AG09309 (cell line): ENCODE data around the gene TSPAN19.

Experiments
- DNase-seq: peaks from one replicate; pipeline ENCODE4 v3.0.0-alpha.2; 2010; ENCODE audit warnings: low read depth
- H3K4me3 ChIP-seq: 2 replicates; pipeline ENCODE4 v1.5.1; 2011; ENCODE audit warnings: mild to moderate bottlenecking, low read depth, low read length, moderate library complexity; ENCODE audit not compliant: control insufficient read depth
- CTCF ChIP-seq: IDR thresholded peaks from 2 replicates; pipeline ENCODE4 v1.5.1; 2011; ENCODE audit warnings: mild to moderate bottlenecking, low read depth, low read length, inconsistent platforms; ENCODE audit not compliant: insufficient read depth, control insufficient read depth; ENCODE audit errors: missing control alignments

Gene TSPAN19

DNA sequence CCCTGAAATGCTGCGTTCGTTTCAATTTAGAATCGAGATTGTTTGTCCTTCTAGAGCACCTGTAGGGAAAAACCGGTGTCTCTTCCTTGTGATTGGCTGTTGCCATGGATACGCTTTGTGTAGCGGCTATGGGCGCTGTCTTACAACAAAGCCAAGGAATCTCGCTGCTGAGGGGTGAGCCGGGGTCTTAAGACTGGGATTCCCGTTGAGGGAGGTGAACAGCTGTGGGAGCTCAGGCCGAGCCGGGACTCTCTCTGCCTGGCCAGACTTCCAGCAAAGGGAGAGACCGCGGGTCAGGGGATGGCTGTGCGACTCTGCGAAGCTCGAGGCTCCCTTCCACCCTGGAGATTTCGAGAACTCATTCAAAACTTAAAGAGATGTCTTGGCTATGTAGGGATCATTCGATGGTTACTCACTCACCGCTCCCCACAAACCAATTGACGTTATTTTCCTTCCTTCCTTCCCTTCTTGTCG lies at the start of gene TSPAN19, which contains the start of gene LRRIQ1:
Gene TSPAN19, minus strand, starts transcription at position 44 of the 474 bp plus-strand sequence. CDS start 6,331 bp downstream, outside the sequence.
Gene LRRIQ1, plus strand, starts transcription at position 118 of the 474 bp plus-strand sequence. CDS start 1,826 bp downstream, outside the sequence.
- DNase-seq = no peak
- peak within 1 kb of the TSS; percentile 58 for H3K4me3 ChIP-seq
- TF ChIP-seq CTCF = no peak

DNA sequence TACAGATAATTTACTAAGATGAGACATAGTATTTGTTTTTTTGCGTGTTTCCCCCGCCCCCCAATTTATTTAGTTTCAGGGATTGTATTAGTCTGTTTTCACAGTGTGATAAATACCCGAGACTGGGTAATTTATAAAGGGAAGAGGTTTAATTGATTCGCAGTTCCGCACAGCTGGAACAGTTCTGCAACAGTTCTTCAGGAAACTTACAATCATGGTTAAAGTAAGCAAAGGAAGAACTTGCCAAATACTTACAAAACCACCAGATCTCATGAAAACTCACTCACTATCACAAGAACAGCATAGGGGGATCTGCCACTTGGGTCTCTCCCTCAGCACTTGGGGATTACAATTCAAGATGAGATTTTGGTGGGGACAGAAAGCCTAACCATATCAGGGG lies 49.0 kb upstream of the TSPAN19 start:
- DNase-seq = no peak
- no peak for TF ChIP-seq CTCF
- H3K4me3 ChIP-seq = no peak overlapping the region

DNA sequence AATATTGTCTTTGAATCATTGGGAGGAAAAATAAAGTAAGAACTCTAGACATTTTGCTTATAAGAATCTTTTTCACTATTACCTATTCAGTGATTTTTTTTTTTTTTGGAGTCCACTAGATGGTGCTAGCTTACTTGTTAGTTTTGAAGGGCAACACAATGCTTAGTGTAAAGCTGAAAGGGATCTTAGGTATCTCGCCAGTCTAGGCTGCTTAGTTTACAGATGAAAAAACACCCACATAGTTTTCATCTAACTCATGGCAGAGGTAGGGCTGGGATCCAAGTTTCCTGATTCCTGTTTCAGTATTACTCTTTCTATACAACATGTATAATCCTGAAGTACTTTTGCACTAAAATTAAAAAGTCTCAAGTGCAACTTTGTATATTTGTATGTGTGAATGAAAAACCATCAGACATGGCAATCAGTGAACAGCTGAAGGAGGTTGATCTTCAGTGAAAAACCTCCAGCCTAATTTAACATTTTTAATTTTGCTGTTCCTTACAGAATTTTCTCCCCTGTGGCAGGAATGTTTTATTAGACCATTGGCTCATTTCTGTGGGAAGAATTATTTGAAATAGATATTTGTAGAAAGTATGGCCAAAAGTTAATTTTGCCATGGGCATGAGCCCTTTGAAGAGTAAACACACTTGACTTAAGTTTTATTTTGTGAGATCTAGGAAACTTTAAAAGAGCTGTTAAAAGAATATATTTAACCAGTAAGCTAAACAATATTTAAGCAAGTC lies 40.8 kb upstream of the TSPAN19 start:
- peak; percentile 69 for DNase-seq
- H3K4me3 ChIP-seq = no peak overlapping the region
- peak; percentile 54 for TF ChIP-seq CTCF

- H3K4me3 ChIP-seq = no peak overlapping the region
- DNase-seq = no peak
- no peak for TF ChIP-seq CTCF
These were observed 36.7 kb upstream of the TSPAN19 start for GRCh38 chr12:85072826-85073225.

DNA sequence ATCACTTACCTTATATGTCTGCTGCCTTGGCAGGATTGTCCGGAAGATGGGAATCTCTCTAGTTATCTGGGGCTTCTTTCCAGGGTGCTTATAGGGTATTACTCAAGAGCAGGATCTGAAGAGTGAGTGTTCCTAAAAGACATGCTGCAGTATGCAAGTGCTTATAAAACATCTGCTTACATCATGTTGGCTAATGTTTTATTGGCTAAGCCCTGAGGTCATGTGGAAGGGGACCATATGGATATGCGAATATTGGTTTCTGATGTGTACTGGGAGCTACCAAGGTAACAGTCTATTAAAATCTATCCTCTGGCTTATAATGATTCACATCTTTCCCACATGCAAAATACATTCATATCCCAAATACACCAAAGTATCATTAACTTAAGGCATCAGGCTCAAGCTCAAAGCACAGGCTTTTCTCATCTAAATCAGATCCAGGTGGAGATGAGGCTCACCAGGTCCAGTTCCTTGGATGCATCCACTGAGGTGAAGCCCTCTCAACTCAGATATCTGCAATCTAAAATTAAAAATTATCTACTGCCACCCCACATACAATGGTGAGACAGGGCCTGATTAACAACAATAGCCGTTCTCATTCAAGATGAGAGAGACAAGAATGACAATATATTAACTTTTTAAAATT lies 29.9 kb upstream of the TSPAN19 start:
- no peak for DNase-seq
- no peak for TF ChIP-seq CTCF
- H3K4me3 ChIP-seq = no peak overlapping the region

- TF ChIP-seq CTCF = no peak
- DNase-seq = no peak
- no peak overlapping the region for H3K4me3 ChIP-seq
These were observed 24.8 kb upstream of the TSPAN19 start for GRCh38 chr12:85060916-85061315.
